Mesothelial cell of epicardium (in vitro differentiated cells): ENCODE data around the gene HSP90AA1. TPM values are rescaled to one million over a fixed set of nuclear protein-coding genes. Genes with fewer than 3 reads are reported as not detected.
"Not testable (repeated sequence)": the region's sequence is repeated elsewhere in the genome, so short reads cannot be mapped to it uniquely, and the experiment has no call there.

Experiments used
- DNase-seq, 2 experiments: peaks; one replicate each; pipeline ENCODE4 v3.0.0; 2021; ENCODE audit warnings: low spot score in 2 of 2; ENCODE audit not compliant: unreplicated experiment in 2 of 2
- H3K27ac Mint-ChIP-seq: 2 replicates; pipeline ENCODE4 v1.8.0; 2021; ENCODE audit warnings: mixed read lengths
- H3K27me3 Mint-ChIP-seq: 2 replicates; pipeline ENCODE4 v1.8.0; 2021; ENCODE audit warnings: low read depth, mixed read lengths
- H3K36me3 Mint-ChIP-seq: 2 replicates; pipeline ENCODE4 v1.8.0; 2021; ENCODE audit warnings: mixed read lengths
- H3K4me1 Mint-ChIP-seq: 2 replicates; pipeline ENCODE4 v1.8.0; 2021; ENCODE audit warnings: mixed read lengths
- H3K4me3 Mint-ChIP-seq: 2 replicates; pipeline ENCODE4 v1.8.0; 2021; ENCODE audit warnings: mild to moderate bottlenecking, moderate library complexity, mixed read lengths
- H3K9me3 Mint-ChIP-seq: 2 replicates; pipeline ENCODE4 v1.8.0; 2021; ENCODE audit warnings: mixed read lengths
- total RNA-seq: library from RNA; stranded (reverse); gene quantifications from 3 replicates; pipeline ENCODE4 v1.2.1, GENCODE V29; 2021
- TF ChIP-seq, protein P1 (sequence below): fragments of 200-600 bp; sonication (generic); IDR thresholded peaks from one replicate; pipeline ENCODE4 v1.5.0; 2021; ENCODE audit warnings: antibody characterized with exemption; ENCODE audit not compliant: unreplicated experiment

Gene HSP90AA1
- 325 to 330 TPM (median 330 TPM) in 3 replicates for total RNA-seq

DNA sequence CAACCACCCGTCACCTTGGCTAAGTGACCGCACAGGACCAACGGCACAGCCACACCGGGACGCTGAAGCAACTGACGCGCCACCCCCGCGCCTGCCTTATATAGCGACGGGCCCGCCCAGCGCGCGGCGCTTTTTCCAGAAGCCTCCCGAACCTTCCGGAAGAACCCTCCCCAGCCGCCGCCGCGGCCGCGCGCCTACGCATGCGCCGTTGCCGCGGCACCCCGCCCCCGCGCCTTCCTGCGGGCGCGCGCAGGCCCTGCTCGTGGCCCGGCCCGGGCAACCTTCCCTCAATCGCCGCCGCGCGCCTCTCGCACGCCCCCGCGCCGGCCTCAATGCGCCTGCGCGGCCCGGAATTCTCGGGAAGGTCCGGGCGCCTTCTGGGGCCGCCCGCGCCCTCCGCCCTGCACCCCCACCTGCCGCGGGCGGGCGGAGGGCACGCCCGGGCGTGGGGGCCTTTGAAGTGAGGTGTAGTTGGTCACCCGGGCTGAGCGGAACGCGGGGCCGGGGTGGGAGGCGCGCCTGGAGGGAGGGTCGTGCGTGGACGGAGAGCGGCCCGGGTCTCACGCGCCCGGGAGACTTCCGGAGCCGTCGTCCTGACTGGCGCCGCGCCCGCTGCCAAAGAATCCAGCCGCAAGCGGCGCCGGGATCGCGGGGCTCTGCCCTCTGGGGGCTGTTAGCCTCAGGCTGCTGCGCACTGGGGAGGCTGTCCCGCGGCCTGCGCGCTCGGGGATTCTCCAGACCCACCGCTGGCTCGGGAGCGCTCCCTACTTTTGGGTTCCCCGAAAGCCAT lies at the start of gene HSP90AA1:
TSS of gene HSP90AA1 (minus strand) at position 73 of the 790 bp plus-strand sequence. CDS start 666 bp downstream, outside the sequence.
- peak within 1 kb of the TSS; percentile 98 for H3K27ac Mint-ChIP-seq
- H3K4me3 Mint-ChIP-seq = peak within 1 kb of the TSS; percentile 94
- H3K4me1 Mint-ChIP-seq = peaks cover 53% of the 10 kb centered on the region
- TF ChIP-seq, protein P1, sequence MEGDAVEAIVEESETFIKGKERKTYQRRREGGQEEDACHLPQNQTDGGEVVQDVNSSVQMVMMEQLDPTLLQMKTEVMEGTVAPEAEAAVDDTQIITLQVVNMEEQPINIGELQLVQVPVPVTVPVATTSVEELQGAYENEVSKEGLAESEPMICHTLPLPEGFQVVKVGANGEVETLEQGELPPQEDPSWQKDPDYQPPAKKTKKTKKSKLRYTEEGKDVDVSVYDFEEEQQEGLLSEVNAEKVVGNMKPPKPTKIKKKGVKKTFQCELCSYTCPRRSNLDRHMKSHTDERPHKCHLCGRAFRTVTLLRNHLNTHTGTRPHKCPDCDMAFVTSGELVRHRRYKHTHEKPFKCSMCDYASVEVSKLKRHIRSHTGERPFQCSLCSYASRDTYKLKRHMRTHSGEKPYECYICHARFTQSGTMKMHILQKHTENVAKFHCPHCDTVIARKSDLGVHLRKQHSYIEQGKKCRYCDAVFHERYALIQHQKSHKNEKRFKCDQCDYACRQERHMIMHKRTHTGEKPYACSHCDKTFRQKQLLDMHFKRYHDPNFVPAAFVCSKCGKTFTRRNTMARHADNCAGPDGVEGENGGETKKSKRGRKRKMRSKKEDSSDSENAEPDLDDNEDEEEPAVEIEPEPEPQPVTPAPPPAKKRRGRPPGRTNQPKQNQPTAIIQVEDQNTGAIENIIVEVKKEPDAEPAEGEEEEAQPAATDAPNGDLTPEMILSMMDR = no peak
- H3K27me3 Mint-ChIP-seq = no peaks in the 10 kb centered on the region
- peak; percentile 95 to 96 for DNase-seq
- H3K9me3 Mint-ChIP-seq = no peaks in the 10 kb centered on the region
- H3K36me3 Mint-ChIP-seq = peaks cover 27% of the 10 kb centered on the region

DNA sequence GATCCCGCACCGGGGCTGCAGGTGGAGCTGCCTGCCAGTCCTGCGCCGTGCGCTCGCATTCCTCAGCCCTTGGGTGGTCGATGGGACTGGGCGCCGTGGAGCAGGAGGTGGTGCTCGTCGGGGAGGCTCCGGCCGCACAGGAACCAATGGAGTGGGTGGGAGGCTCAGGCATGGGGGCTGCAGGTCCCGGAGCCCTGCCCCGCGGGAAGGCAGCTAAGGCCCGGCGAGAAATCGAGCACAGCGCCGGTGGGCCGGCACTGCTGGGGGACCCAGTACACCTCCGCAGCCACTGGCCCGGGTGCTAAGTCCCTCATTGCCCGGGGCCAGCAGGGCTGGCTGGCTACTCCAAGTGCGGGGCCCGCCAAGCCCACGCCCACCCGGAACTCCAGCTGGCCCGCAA lies 48.6 kb upstream of the HSP90AA1 start:
- not testable (repeated sequence) for H3K27me3 Mint-ChIP-seq, DNase-seq

GRCh38 chr14:102134719-102135118 lies 47.9 kb upstream of the HSP90AA1 start:
- not testable (repeated sequence) for H3K27ac Mint-ChIP-seq, H3K27me3 Mint-ChIP-seq, DNase-seq, H3K9me3 Mint-ChIP-seq, H3K4me3 Mint-ChIP-seq
- peaks cover 12% of the 10 kb centered on the region for H3K36me3 Mint-ChIP-seq
- peaks cover 10% of the 10 kb centered on the region for H3K4me1 Mint-ChIP-seq

More for the DNA sequence above, 48.6 kb upstream of the HSP90AA1 start:
- H3K36me3 Mint-ChIP-seq, H3K4me3 Mint-ChIP-seq, H3K27ac Mint-ChIP-seq, H3K9me3 Mint-ChIP-seq: not testable (repeated sequence)
- H3K4me1 Mint-ChIP-seq = peaks cover 11% of the 10 kb centered on the region

- H3K36me3 Mint-ChIP-seq = peaks cover 12% of the 10 kb centered on the region
- H3K27me3 Mint-ChIP-seq, H3K9me3 Mint-ChIP-seq, H3K4me3 Mint-ChIP-seq, H3K27ac Mint-ChIP-seq, H3K4me1 Mint-ChIP-seq, DNase-seq: not testable (repeated sequence)
These were observed 47.2 kb upstream of the HSP90AA1 start for GRCh38 chr14:102134021-102134420.

- Mint-ChIP-seq H3K9me3 (peaks cover 5% of the 10 kb centered on the region), H3K4me1 (peaks cover 4% of the 10 kb centered on the region), H3K36me3 (peaks cover 12% of the 10 kb centered on the region), H3K27ac (no peak overlapping the region), H3K27me3 (no peaks in the 10 kb centered on the region), H3K4me3 (no peak overlapping the region)
- no peak for DNase-seq
- TF ChIP-seq, protein P1 = no peak
These were observed 44.9 kb upstream of the HSP90AA1 start for GRCh38 chr14:102131741-102132140.

GRCh38 chr14:102126807-102127455 lies 40.1 kb upstream of the HSP90AA1 start:
- Mint-ChIP-seq H3K9me3 (peaks cover 5% of the 10 kb centered on the region), H3K4me3 (no peak overlapping the region), H3K27ac (no peak overlapping the region), H3K27me3 (no peaks in the 10 kb centered on the region), H3K36me3 (peaks cover 6% of the 10 kb centered on the region), H3K4me1 (peaks cover 13% of the 10 kb centered on the region)
- DNase-seq = no peak
- TF ChIP-seq, protein P1 = no peak

GRCh38 chr14:102125546-102125945 lies 38.7 kb upstream of the HSP90AA1 start:
- peaks cover 5% of the 10 kb centered on the region for H3K9me3 Mint-ChIP-seq
- H3K4me3 Mint-ChIP-seq = no peak overlapping the region
- TF ChIP-seq, protein P1 = no peak
- peaks cover 13% of the 10 kb centered on the region for H3K4me1 Mint-ChIP-seq
- H3K36me3 Mint-ChIP-seq = peaks cover 5% of the 10 kb centered on the region
- peak overlapping the region; percentile 4 for H3K27ac Mint-ChIP-seq
- no peaks in the 10 kb centered on the region for H3K27me3 Mint-ChIP-seq
- no peak for DNase-seq
